ENCODE data around the gene USP31.

- TF ChIP-seq POLR2A (IDR thresholded peaks at IDR 0.05) (no peak), CTCF (IDR thresholded peaks at IDR 0.05) (no peak)
These were observed 63.3 kb downstream of the USP31 start for GRCh38 chr16:23085949-23086348.
